ENCODE data around the gene PCNX2. TPM values are rescaled to one million over a fixed set of nuclear protein-coding genes. Genes with fewer than 3 reads are reported as not detected.
"Not testable (repeated sequence)": the region's sequence is repeated elsewhere in the genome, so short reads cannot be mapped to it uniquely, and the experiment has no call there.

The PCNX2 gene
- total RNA-seq, 1 donor from 2014 or later = 29.5 TPM

GRCh38 chr1:233015965-233016364, 279.6 kb downstream of the PCNX2 start:
- Mint-ChIP-seq H3K27me3 (no peaks in the 10 kb centered on the region), H3K4me1 (peaks cover 9% of the 10 kb centered on the region), H3K9me3 (no peaks in the 10 kb centered on the region), H3K4me3 (no peak overlapping the region), H3K27ac (no peak overlapping the region), H3K36me3 (ENCODE audit: low read depth) (peaks cover 24% of the 10 kb centered on the region)
- no peak for DNase-seq
- intact Hi-C loops (cut with micrococcal nuclease) = no loop called here

- Mint-ChIP-seq H3K27me3 (no peaks in the 10 kb centered on the region), H3K36me3 (ENCODE audit: low read depth) (peaks cover 20% of the 10 kb centered on the region), H3K4me1 (peaks cover 10% of the 10 kb centered on the region), H3K9me3 (no peaks in the 10 kb centered on the region), H3K27ac (no peak overlapping the region), H3K4me3 (no peak overlapping the region)
- intact Hi-C loops (cut with micrococcal nuclease) = no loop called here
- no peak for DNase-seq
These were observed 283.5 kb downstream of the PCNX2 start for GRCh38 chr1:233012021-233012420.

GRCh38 chr1:233010146-233010545, 285.4 kb downstream of the PCNX2 start:
- no peak overlapping the region for H3K27ac Mint-ChIP-seq
- H3K4me1 Mint-ChIP-seq = peaks cover 2% of the 10 kb centered on the region
- no peak overlapping the region for H3K4me3 Mint-ChIP-seq
- H3K36me3 Mint-ChIP-seq (ENCODE audit: low read depth) = peaks cover 20% of the 10 kb centered on the region
- DNase-seq = no peak
- intact Hi-C loops (cut with micrococcal nuclease) = no loop called here
- H3K27me3 Mint-ChIP-seq = no peaks in the 10 kb centered on the region
- no peaks in the 10 kb centered on the region for H3K9me3 Mint-ChIP-seq

- Mint-ChIP-seq H3K4me3 (no peak overlapping the region), H3K9me3 (peaks cover 16% of the 10 kb centered on the region), H3K27me3 (no peaks in the 10 kb centered on the region), H3K27ac (no peak overlapping the region), H3K4me1 (peaks cover 2% of the 10 kb centered on the region), H3K36me3 (ENCODE audit: low read depth) (peaks cover 11% of the 10 kb centered on the region)
- intact Hi-C loops (cut with micrococcal nuclease) = no loop called here
- DNase-seq = no peak
These were observed 289.0 kb downstream of the PCNX2 start for GRCh38 chr1:233006541-233006973.

- H3K27ac Mint-ChIP-seq = no peak overlapping the region
These were observed 289.4 kb downstream of the PCNX2 start for GRCh38 chr1:233006108-233006507.

GRCh38 chr1:233005703-233006102, 289.8 kb downstream of the PCNX2 start:
- Mint-ChIP-seq H3K36me3 (ENCODE audit: low read depth) (peaks cover 12% of the 10 kb centered on the region), H3K4me1 (peaks cover 2% of the 10 kb centered on the region), H3K9me3 (peaks cover 16% of the 10 kb centered on the region), H3K4me3 (no peak overlapping the region), H3K27ac (no peak overlapping the region), H3K27me3 (no peaks in the 10 kb centered on the region)
- no peak for DNase-seq
- intact Hi-C loops (cut with micrococcal nuclease) = no loop called here

More at GRCh38 chr1:233006108-233006507, 289.4 kb downstream of the PCNX2 start:
- Mint-ChIP-seq H3K4me3 (no peak overlapping the region), H3K9me3 (peaks cover 16% of the 10 kb centered on the region), H3K36me3 (ENCODE audit: low read depth) (peaks cover 11% of the 10 kb centered on the region), H3K27me3 (no peaks in the 10 kb centered on the region), H3K4me1 (peaks cover 2% of the 10 kb centered on the region)
- intact Hi-C loops (cut with micrococcal nuclease) = no loop called here
- DNase-seq = no peak

GRCh38 chr1:233005156-233005555, 290.4 kb downstream of the PCNX2 start:
- DNase-seq = no peak
- intact Hi-C loops (cut with micrococcal nuclease) = no loop called here
- Mint-ChIP-seq H3K36me3 (ENCODE audit: low read depth) (peaks cover 16% of the 10 kb centered on the region), H3K9me3 (peaks cover 16% of the 10 kb centered on the region), H3K4me1 (no peaks in the 10 kb centered on the region), H3K4me3 (no peak overlapping the region), H3K27ac (no peak overlapping the region), H3K27me3 (no peaks in the 10 kb centered on the region)

GRCh38 chr1:233004451-233004850, 291.1 kb downstream of the PCNX2 start:
- H3K27ac Mint-ChIP-seq = no peak overlapping the region
- no peak for DNase-seq
- intact Hi-C loops (cut with micrococcal nuclease) = no loop called here

GRCh38 chr1:233003638-233004037, 291.9 kb downstream of the PCNX2 start:
- H3K27ac Mint-ChIP-seq; H3K4me3 Mint-ChIP-seq; intact Hi-C loops (cut with micrococcal nuclease); DNase-seq; H3K4me1 Mint-ChIP-seq; H3K27me3 Mint-ChIP-seq: not testable (repeated sequence)
- peaks cover 24% of the 10 kb centered on the region for H3K36me3 Mint-ChIP-seq (ENCODE audit: low read depth)
- H3K9me3 Mint-ChIP-seq = peaks cover 16% of the 10 kb centered on the region

More at GRCh38 chr1:233004451-233004850, 291.1 kb downstream of the PCNX2 start:
- no peaks in the 10 kb centered on the region for H3K4me1 Mint-ChIP-seq
- no peaks in the 10 kb centered on the region for H3K27me3 Mint-ChIP-seq
- H3K9me3 Mint-ChIP-seq = peaks cover 16% of the 10 kb centered on the region
- H3K36me3 Mint-ChIP-seq (ENCODE audit: low read depth) = peaks cover 18% of the 10 kb centered on the region
- H3K4me3 Mint-ChIP-seq = no peak overlapping the region

- Mint-ChIP-seq H3K36me3 (ENCODE audit: low read depth) (peaks cover 49% of the 10 kb centered on the region), H3K27me3 (no peaks in the 10 kb centered on the region), H3K4me1 (no peaks in the 10 kb centered on the region), H3K9me3 (peaks cover 17% of the 10 kb centered on the region), H3K4me3 (no peak overlapping the region), H3K27ac (no peak overlapping the region)
- no peak for DNase-seq
- intact Hi-C loops (cut with micrococcal nuclease) = no loop called here
These were observed 295.4 kb downstream of the PCNX2 start for GRCh38 chr1:232999956-233000625.

- no peak overlapping the region for H3K4me3 Mint-ChIP-seq
- intact Hi-C loops (cut with micrococcal nuclease) = no loop called here
- no peak for DNase-seq
- H3K9me3 Mint-ChIP-seq = peaks cover 29% of the 10 kb centered on the region
- H3K27ac Mint-ChIP-seq = no peak overlapping the region
- H3K36me3 Mint-ChIP-seq (ENCODE audit: low read depth) = peaks cover 61% of the 10 kb centered on the region
- peaks cover 7% of the 10 kb centered on the region for H3K4me1 Mint-ChIP-seq
- H3K27me3 Mint-ChIP-seq = no peaks in the 10 kb centered on the region
These were observed 296.9 kb downstream of the PCNX2 start for GRCh38 chr1:232998646-232999045.

- H3K4me3 Mint-ChIP-seq = no peak overlapping the region
- H3K27ac Mint-ChIP-seq = no peak overlapping the region
- intact Hi-C loops (cut with micrococcal nuclease) = no loop called here
- H3K36me3 Mint-ChIP-seq (ENCODE audit: low read depth) = peaks cover 64% of the 10 kb centered on the region
- peaks cover 7% of the 10 kb centered on the region for H3K4me1 Mint-ChIP-seq
- no peak for DNase-seq
- no peaks in the 10 kb centered on the region for H3K27me3 Mint-ChIP-seq
- H3K9me3 Mint-ChIP-seq = peaks cover 28% of the 10 kb centered on the region
These were observed 297.4 kb downstream of the PCNX2 start for GRCh38 chr1:232998138-232998537.

- H3K9me3 Mint-ChIP-seq = peaks cover 20% of the 10 kb centered on the region
- H3K27ac Mint-ChIP-seq = no peak overlapping the region
- DNase-seq = no peak
- peaks cover 73% of the 10 kb centered on the region for H3K36me3 Mint-ChIP-seq (ENCODE audit: low read depth)
- intact Hi-C loops (cut with micrococcal nuclease) = no loop called here
- H3K4me1 Mint-ChIP-seq = peaks cover 10% of the 10 kb centered on the region
- H3K4me3 Mint-ChIP-seq = no peak overlapping the region
- no peaks in the 10 kb centered on the region for H3K27me3 Mint-ChIP-seq
These were observed 299.4 kb downstream of the PCNX2 start for GRCh38 chr1:232996143-232996542.

- peaks cover 13% of the 10 kb centered on the region for H3K4me1 Mint-ChIP-seq
- no peak for DNase-seq
- peaks cover 20% of the 10 kb centered on the region for H3K9me3 Mint-ChIP-seq
- intact Hi-C loops (cut with micrococcal nuclease) = no loop called here
- H3K27ac Mint-ChIP-seq = no peak overlapping the region
- no peaks in the 10 kb centered on the region for H3K27me3 Mint-ChIP-seq
- no peak overlapping the region for H3K4me3 Mint-ChIP-seq
- H3K36me3 Mint-ChIP-seq (ENCODE audit: low read depth) = peaks cover 72% of the 10 kb centered on the region
These were observed 300.3 kb downstream of the PCNX2 start for GRCh38 chr1:232995189-232995588.

- no peak for DNase-seq
- Mint-ChIP-seq H3K4me1 (peaks cover 13% of the 10 kb centered on the region), H3K27me3 (no peaks in the 10 kb centered on the region), H3K27ac (no peak overlapping the region), H3K36me3 (ENCODE audit: low read depth) (peaks cover 65% of the 10 kb centered on the region), H3K9me3 (peaks cover 20% of the 10 kb centered on the region), H3K4me3 (no peak overlapping the region)
- intact Hi-C loops (cut with micrococcal nuclease) = no loop called here
These were observed 302.0 kb downstream of the PCNX2 start for GRCh38 chr1:232993555-232993954.

Data from activated CD4-positive, alpha-beta T cell treated with anti-CD3 and anti-CD28 coated beads, Interleukin-2, amount 10 ng/mL, durations not matched to agents 24 days and 14 days (primary cell).